Measurements from ENCODE around the gene CA10.
A peak's percentile ranks its signal among the peaks of the same experiment; 100 is the strongest.

The CA10 gene

GRCh38 chr17:52158450-52159042 lies at the start of gene CA10:
Gene CA10, minus strand, starts transcription at chr17:52158714.
- peak; percentile 70 to 75 for DNase-seq

- DNase-seq, result no peak
Observed at GRCh38 chr17:52207796-52208195, 49.3 kb upstream of the CA10 start.

GRCh38 chr17:52202520-52203080 lies 44.1 kb upstream of the CA10 start:
- DNase-seq, result no peak

- no peak for DNase-seq
Observed at GRCh38 chr17:52201767-52202519, 43.4 kb upstream of the CA10 start.

GRCh38 chr17:52191491-52191890 lies 33.0 kb upstream of the CA10 start:
- DNase-seq, result no peak

GRCh38 chr17:52181782-52182181 lies 23.3 kb upstream of the CA10 start:
- peak; percentile 71 to 95 for DNase-seq

- DNase-seq, result no peak
Observed at GRCh38 chr17:52178012-52178411, 19.5 kb upstream of the CA10 start.

- peak; percentile 54 to 68 for DNase-seq
Observed at GRCh38 chr17:52170963-52171572, 12.6 kb upstream of the CA10 start.

GRCh38 chr17:52160136-52160567 lies 1.6 kb upstream of the CA10 start:
- DNase-seq, result no peak

GRCh38 chr17:52159246-52160135 lies 977 bp upstream of the CA10 start:
- peak in 1 of 2 experiments; percentile 24 for DNase-seq

GRCh38 chr17:52157603-52158449 lies 688 bp downstream of the CA10 start:
- DNase-seq, result no peak

- no peak for DNase-seq
Observed at GRCh38 chr17:52156576-52157570, 1.6 kb downstream of the CA10 start.

GRCh38 chr17:52155301-52155700 lies 3.2 kb downstream of the CA10 start:
- DNase-seq, result no peak

- no peak for DNase-seq
Observed at GRCh38 chr17:52154466-52154865, 4.0 kb downstream of the CA10 start.

- DNase-seq, result no peak
Observed at GRCh38 chr17:52150935-52151334, 7.6 kb downstream of the CA10 start.

- DNase-seq, result no peak
Observed at GRCh38 chr17:52149626-52150025, 8.9 kb downstream of the CA10 start.

- DNase-seq, result peak; percentile 47 to 83
Observed at GRCh38 chr17:52148969-52149351, 9.6 kb downstream of the CA10 start.

GRCh38 chr17:52148288-52148968 lies 10.1 kb downstream of the CA10 start:
- no peak for DNase-seq

- no peak for DNase-seq
Observed at GRCh38 chr17:52147872-52148271, 10.6 kb downstream of the CA10 start.

GRCh38 chr17:52147431-52147830 lies 11.1 kb downstream of the CA10 start:
- no peak for DNase-seq
